Measurements from ENCODE around the gene CLIP2.

DNA sequence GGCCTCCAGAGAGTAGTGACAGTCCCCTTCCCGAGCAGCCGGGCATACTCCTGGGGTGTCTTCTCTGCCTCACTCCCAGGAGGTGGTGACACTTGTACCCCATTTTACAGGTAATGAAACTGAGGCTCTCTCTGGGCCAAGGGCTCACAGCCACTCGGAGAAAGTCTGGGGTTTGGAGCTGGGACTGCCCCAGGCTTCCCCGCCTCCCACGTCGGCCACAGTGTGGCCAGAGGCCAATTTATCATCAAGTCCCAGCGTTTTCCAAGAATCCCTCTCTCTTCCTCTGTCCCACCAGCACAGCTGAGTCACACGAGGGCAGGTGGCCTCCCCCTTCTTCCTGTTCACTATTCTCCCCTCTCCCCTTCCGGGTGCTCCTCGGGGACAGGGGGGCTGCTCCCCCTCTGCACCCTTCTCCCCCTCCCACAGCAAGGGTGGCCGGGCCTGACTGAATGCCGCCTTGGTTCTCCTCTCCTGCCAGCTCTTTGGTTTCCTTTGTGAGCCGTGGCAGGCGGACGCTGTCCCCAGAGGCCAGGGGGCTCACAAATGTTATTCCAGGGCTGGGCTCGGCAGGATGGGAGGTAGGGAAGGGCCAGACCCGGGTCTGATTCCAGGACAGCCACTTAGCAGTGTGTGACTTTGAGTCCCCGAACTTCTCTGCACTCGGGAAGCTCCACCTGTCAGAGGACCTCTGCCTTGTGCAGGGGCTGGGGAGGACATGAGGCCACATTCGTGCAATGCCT lies 17.7 kb downstream of the CLIP2 start:
- TF ChIP-seq, protein P1, sequence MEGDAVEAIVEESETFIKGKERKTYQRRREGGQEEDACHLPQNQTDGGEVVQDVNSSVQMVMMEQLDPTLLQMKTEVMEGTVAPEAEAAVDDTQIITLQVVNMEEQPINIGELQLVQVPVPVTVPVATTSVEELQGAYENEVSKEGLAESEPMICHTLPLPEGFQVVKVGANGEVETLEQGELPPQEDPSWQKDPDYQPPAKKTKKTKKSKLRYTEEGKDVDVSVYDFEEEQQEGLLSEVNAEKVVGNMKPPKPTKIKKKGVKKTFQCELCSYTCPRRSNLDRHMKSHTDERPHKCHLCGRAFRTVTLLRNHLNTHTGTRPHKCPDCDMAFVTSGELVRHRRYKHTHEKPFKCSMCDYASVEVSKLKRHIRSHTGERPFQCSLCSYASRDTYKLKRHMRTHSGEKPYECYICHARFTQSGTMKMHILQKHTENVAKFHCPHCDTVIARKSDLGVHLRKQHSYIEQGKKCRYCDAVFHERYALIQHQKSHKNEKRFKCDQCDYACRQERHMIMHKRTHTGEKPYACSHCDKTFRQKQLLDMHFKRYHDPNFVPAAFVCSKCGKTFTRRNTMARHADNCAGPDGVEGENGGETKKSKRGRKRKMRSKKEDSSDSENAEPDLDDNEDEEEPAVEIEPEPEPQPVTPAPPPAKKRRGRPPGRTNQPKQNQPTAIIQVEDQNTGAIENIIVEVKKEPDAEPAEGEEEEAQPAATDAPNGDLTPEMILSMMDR (conservative IDR thresholded peaks at IDR 0.05): no peak
- no peak for TF ChIP-seq EZH2 (IDR thresholded peaks at IDR 0.05; ENCODE audit: low read depth)

All from PC-9 (cell line).